ENCODE measurements around the gene ASAP3. TPM values are rescaled to one million over a fixed set of nuclear protein-coding genes. Genes with fewer than 3 reads are reported as not detected.

Gene ASAP3
- total RNA-seq, 2 donors from 2014 or later = 28.2 to 50.4 TPM

GRCh38 chr1:23473037-23473800 lies 10.8 kb downstream of the ASAP3 start:
- Histone ChIP-seq H3K9me3 (no peaks in the 10 kb centered on the region), H3K27me3 (replicated peaks; ENCODE audit: insufficient read depth) (no peaks in the 10 kb centered on the region), H3K4me1 (ENCODE audit: control insufficient read depth in 1 of 2, low read depth in 2 of 2) (peaks cover 11 to 36% of the 10 kb centered on the region in 2 donors), H3K4me3 (no peak overlapping the region), H3K36me3 (no peaks in the 10 kb centered on the region), H3K27ac (no peak overlapping the region)
- no peak for ATAC-seq (ENCODE audit: insufficient number of reproducible peaks, low FRiP score, low read depth)
- DNase-seq (ENCODE audit: low spot score) = no peak
- no peak for TF ChIP-seq CTCF (IDR thresholded peaks at IDR 0.05)

GRCh38 chr1:23472351-23473036 lies 11.5 kb downstream of the ASAP3 start:
- no peak for TF ChIP-seq CTCF (IDR thresholded peaks at IDR 0.05)
- Histone ChIP-seq H3K4me3 (no peak overlapping the region), H3K9me3 (no peaks in the 10 kb centered on the region), H3K27me3 (replicated peaks; ENCODE audit: insufficient read depth) (no peaks in the 10 kb centered on the region), H3K4me1 (ENCODE audit: control insufficient read depth in 1 of 2, low read depth in 2 of 2) (peaks cover 11 to 36% of the 10 kb centered on the region in 2 donors), H3K27ac (no peak overlapping the region), H3K36me3 (no peaks in the 10 kb centered on the region)
- DNase-seq (ENCODE audit: low spot score) (no peak), ATAC-seq (ENCODE audit: insufficient number of reproducible peaks, low FRiP score, low read depth) (no peak)

- no peak overlapping the region for H3K27ac ChIP-seq
- no peaks in the 10 kb centered on the region for H3K27me3 ChIP-seq (replicated peaks; ENCODE audit: insufficient read depth)
- H3K4me1 ChIP-seq (ENCODE audit: control insufficient read depth in 1 of 2, low read depth in 2 of 2) = peaks cover 11 to 36% of the 10 kb centered on the region in 2 donors
- no peak for TF ChIP-seq CTCF (IDR thresholded peaks at IDR 0.05)
- no peaks in the 10 kb centered on the region for H3K9me3 ChIP-seq
- no peak overlapping the region for H3K4me3 ChIP-seq
- no peaks in the 10 kb centered on the region for H3K36me3 ChIP-seq
- ATAC-seq (ENCODE audit: insufficient number of reproducible peaks, low FRiP score, low read depth) (no peak), DNase-seq (ENCODE audit: low spot score) (no peak)
Measured at GRCh38 chr1:23471473-23472075, 12.4 kb downstream of the ASAP3 start.

- ATAC-seq (ENCODE audit: insufficient number of reproducible peaks, low FRiP score, low read depth) (no peak), DNase-seq (ENCODE audit: low spot score) (no peak)
- Histone ChIP-seq H3K4me3 (no peak overlapping the region), H3K36me3 (no peaks in the 10 kb centered on the region), H3K27ac (no peak overlapping the region), H3K9me3 (no peaks in the 10 kb centered on the region), H3K27me3 (replicated peaks; ENCODE audit: insufficient read depth) (no peaks in the 10 kb centered on the region), H3K4me1 (ENCODE audit: control insufficient read depth in 1 of 2, low read depth in 2 of 2) (peaks cover 11 to 31% of the 10 kb centered on the region in 2 donors)
- no peak for TF ChIP-seq CTCF (IDR thresholded peaks at IDR 0.05)
Measured at GRCh38 chr1:23470282-23471070, 13.5 kb downstream of the ASAP3 start.

All from thoracic aorta (tissue), 2 donors.